Stimulated activated CD8-positive, alpha-beta memory T cell treated with anti-CD3 and anti-CD28 coated beads, Interleukin-12 subunit alpha, Interleukin-12 subunit beta, amount 100 ng/mL, for 1 hour (primary cell): ENCODE data around the gene TMF1.

Source experiments
- DNase-seq: peaks from one replicate; pipeline ENCODE4 v3.0.0-alpha.2; 2020; ENCODE audit warnings: low read depth

Gene TMF1

DNA sequence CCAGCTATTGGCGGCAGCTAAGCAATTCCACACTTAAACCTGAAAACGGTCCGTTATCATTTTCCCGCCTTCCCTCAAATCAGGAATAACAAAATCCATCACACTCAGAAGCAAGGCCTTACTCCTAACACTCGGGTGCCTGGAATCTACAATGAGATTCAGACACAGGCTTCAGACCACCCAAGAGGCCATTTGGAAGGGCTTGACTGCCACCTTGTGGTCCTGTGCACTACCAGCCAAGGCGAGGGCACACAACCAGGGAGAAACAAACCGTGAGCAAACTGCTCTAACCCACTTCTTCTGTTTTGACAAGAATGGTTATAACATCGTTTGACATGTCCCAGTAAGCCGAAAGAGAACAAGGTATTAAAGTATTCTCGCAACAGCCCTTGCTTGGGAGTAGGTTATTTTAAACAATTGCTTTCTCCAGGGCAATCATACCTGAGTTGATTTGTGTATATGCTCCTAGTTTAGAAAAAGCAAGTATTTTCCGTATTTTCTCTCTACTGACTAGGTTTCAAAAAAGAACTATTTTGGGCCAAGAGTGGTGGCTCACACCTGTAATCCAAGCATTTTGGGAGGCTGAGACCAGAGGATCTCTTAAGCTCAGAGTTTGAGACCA lies 79.7 kb downstream of the TMF1 start:
- no peak for DNase-seq
